C4-2B (cell line): ENCODE data around the gene ATMIN.

Experiments
- H3K27ac ChIP-seq: fragments of 450-650 bp; 2 replicates; pipeline ENCODE4 v1.5.1; 2017
- CTCF ChIP-seq: fragments of 450-650 bp; conservative IDR thresholded peaks from 2 replicates; pipeline ENCODE4 v1.5.1; 2017; ENCODE audit warnings: mild to moderate bottlenecking
- ZFX ChIP-seq: fragments of 450-650 bp; IDR thresholded peaks from 2 replicates; pipeline ENCODE4 v1.6.1; 2017

The ATMIN gene

GRCh38 chr16:81053761-81054160 lies 18.1 kb downstream of the ATMIN start:
- no peak overlapping the region for H3K27ac ChIP-seq
- TF ChIP-seq ZFX (no peak), CTCF (no peak)

- no peak for TF ChIP-seq CTCF
- TF ChIP-seq ZFX = no peak
- no peak overlapping the region for H3K27ac ChIP-seq
These were observed 25.1 kb downstream of the ATMIN start for GRCh38 chr16:81060576-81061306.

- H3K27ac ChIP-seq = no peak overlapping the region
- TF ChIP-seq ZFX (no peak), CTCF (no peak)
These were observed 25.6 kb downstream of the ATMIN start for GRCh38 chr16:81061307-81061640.

GRCh38 chr16:81061871-81062608 lies 26.4 kb downstream of the ATMIN start:
- TF ChIP-seq ZFX (no peak), CTCF (no peak)
- no peak overlapping the region for H3K27ac ChIP-seq

GRCh38 chr16:81066681-81067080 lies 31.0 kb downstream of the ATMIN start:
- no peak for TF ChIP-seq ZFX
- TF ChIP-seq CTCF = no peak
- H3K27ac ChIP-seq = peak overlapping the region; percentile 66

GRCh38 chr16:81067166-81067565 lies 31.5 kb downstream of the ATMIN start:
- TF ChIP-seq ZFX (no peak), CTCF (no peak)
- H3K27ac ChIP-seq = peak overlapping the region; percentile 88

- TF ChIP-seq CTCF (no peak), ZFX (no peak)
- peak overlapping the region; percentile 7; the same call in 1 of the 2 replicates for H3K27ac ChIP-seq
These were observed 33.4 kb downstream of the ATMIN start for GRCh38 chr16:81069063-81069462.
